Aorta (tissue), 5 donors: ENCODE data around the gene TTC29. TPM values are rescaled to one million over a fixed set of nuclear protein-coding genes. Genes with fewer than 3 reads are reported as not detected.

Source experiments
- ATAC-seq: fragments of 200-7000 bp; cut with Tn5 transposase; one replicate; pipeline ENCODE4 v1.9.1; 2022; ENCODE audit warnings: moderate library complexity; ENCODE audit not compliant: low FRiP score
- DNase-seq, 2 donors: peaks; one replicate each; pipeline ENCODE4 v3.0.0-alpha.2; 2020
- H3K27ac ChIP-seq, 2 donors: one replicate each; pipeline ENCODE4 v1.5.1; 2013; ENCODE audit warnings: low read length in 2 of 2, mild to moderate bottlenecking in 2 of 2, moderate library complexity in 2 of 2, control low read depth in 1 of 2, inconsistent platforms in 1 of 2, low read depth in 1 of 2
- H3K27me3 ChIP-seq, 2 donors: one replicate each; pipeline ENCODE4 v1.6.1; 2013; ENCODE audit warnings: control low read depth in 1 of 2, low read length in 1 of 2, mild to moderate bottlenecking in 1 of 2, moderate library complexity in 1 of 2; ENCODE audit not compliant: insufficient read depth in 2 of 2, control insufficient read depth in 1 of 2
- H3K36me3 ChIP-seq, 2 donors: one replicate each; pipeline ENCODE4 v1.6.1; 2013; ENCODE audit warnings: control low read depth in 1 of 2, low read length in 1 of 2, mild to moderate bottlenecking in 1 of 2; ENCODE audit not compliant: insufficient read depth in 2 of 2, control insufficient read depth in 1 of 2
- H3K4me1 ChIP-seq, 2 donors: one replicate each; pipeline ENCODE4 v1.6.1; 2013; ENCODE audit warnings: low read length in 2 of 2, control low read depth in 1 of 2, mild to moderate bottlenecking in 1 of 2, moderate library complexity in 1 of 2; ENCODE audit not compliant: insufficient read depth in 2 of 2, control insufficient read depth in 1 of 2
- H3K4me3 ChIP-seq, 2 donors: one replicate each; pipeline ENCODE4 v1.5.1; 2013; ENCODE audit warnings: low read length in 2 of 2, control low read depth in 1 of 2, mild to moderate bottlenecking in 1 of 2
- H3K9me3 ChIP-seq: one replicate; pipeline ENCODE4 v1.6.1; 2013; ENCODE audit warnings: mild to moderate bottlenecking, low read length; ENCODE audit not compliant: control insufficient read depth
- WGBS, 2 donors: extraction: QIAGEN DNeasy Blood & Tissue Kit; methylation state at CpG; one replicate each; pipeline ENCODE4 v1.1.7; 2013; 5-methylcytosine and 5-hydroxymethylcytosine counted together
- intact Hi-C, 2 donors: fragments of 100-400 bp; cut with DNase I; formaldehyde crosslinking; loops; one replicate each; pipeline versions ENCODE4 v1.14.2 to v1.15.0; 2022
- long read RNA-seq, 2 donors: library from polyadenylated mRNA; unstranded; transcript quantifications; one replicate each; pipeline ENCODE4 v2.0.0, GENCODE V29; 2020 to 2021
- polyA plus RNA-seq, 2 donors: library from polyadenylated mRNA; stranded (reverse); fragments of 200-250 nt; gene quantifications; one replicate each; pipeline ENCODE4 v1.2.3, GENCODE V29; 2013
- total RNA-seq, 2 donors: library from RNA; stranded (reverse); fragmentation: NEBNext Ultra II Directional; extraction: Animal tissue kit (Norgen Biotek cat#: 25700); gene quantifications; one replicate each; pipeline ENCODE4 v1.2.1, GENCODE V29; 2021
- donor health status: healthy with polysubstance abuse.
- donor health status: Bipolar disorder and iron deficiency.
- donor health status: DM: no; HTN: no; CAD: no.
- donor health status: DM: no; HTN: no; CAD: no.
- donor health status: DM: yes; HTN: yes; CAD: no.

TTC29 gene, protein sequence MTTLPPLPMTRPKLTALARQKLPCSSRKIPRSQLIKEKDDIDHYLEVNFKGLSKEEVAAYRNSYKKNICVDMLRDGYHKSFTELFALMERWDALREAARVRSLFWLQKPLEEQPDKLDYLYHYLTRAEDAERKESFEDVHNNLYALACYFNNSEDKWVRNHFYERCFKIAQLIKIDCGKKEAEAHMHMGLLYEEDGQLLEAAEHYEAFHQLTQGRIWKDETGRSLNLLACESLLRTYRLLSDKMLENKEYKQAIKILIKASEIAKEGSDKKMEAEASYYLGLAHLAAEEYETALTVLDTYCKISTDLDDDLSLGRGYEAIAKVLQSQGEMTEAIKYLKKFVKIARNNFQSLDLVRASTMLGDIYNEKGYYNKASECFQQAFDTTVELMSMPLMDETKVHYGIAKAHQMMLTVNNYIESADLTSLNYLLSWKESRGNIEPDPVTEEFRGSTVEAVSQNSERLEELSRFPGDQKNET
- not detected for total RNA-seq
- polyA plus RNA-seq: not detected
- long read RNA-seq, donor 1: 0 reads
- long read RNA-seq, donor 2: 0 reads

DNA sequence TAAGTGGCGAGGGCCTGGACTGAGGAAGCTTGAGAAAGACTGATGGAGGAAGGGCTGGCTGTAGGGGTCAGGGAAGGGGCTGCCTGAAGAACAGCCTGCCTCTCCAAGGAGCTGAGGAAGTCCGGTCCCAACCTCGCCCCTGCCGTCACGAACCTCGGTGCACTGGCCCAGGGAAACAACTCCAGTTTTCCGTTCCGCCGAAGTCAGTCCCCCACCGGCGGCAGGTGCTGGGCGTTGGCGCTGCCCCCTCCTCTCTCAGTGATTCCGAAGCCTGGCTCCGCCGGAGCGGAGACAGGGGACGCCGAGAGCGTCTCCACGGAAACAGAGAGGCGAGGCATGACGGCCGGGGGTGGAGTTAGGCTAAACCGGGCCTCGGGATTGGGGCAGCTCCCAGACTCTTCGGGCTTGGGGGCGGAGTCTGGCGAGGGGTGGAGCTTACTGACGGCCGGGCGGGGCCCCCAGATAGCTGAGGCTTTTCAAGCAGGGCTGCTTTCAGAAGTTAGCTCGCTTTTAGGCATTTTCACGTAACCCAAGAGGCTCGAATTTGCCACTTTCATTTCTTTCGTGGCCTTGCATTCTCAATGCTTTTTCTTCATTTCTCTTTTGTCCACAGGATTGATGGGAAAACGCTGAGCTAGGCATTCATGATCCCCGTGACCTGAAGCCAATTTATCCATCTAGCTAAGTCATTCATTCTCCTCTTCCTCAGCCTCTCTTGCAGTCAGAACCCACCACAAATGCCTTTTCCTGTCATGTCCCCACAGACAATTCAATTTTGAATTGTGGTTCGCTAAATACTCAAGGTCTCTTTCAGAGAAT lies at the start of gene TTC29:
Gene TTC29 (minus strand): TSS at position 309 of the 819 bp plus-strand sequence. CDS start 5,969 bp downstream, outside the sequence.
- peak within 1 kb of the TSS; percentile 6 to 22 for H3K4me3 ChIP-seq
- H3K27me3 ChIP-seq: no peaks in the 10 kb centered on the region
- peaks cover 0 to 3% of the 10 kb centered on the region in 2 donors for H3K4me1 ChIP-seq
- H3K36me3 ChIP-seq: no peaks in the 10 kb centered on the region
- no peak within 1 kb of the TSS for H3K27ac ChIP-seq
- H3K9me3 ChIP-seq: no peaks in the 10 kb centered on the region
- peak; percentile 94 to 97 for DNase-seq
- ATAC-seq: peak; percentile 96
- WGBS, 2 donors: 1% methylated on average over 39 of the region's 39 CpGs
- intact Hi-C loops: loop anchor here in 1 of 2 donors (10.0 kb wide), 1 partner anchor 149 kb away; no protein-coding TSS in a partner anchor

GRCh38 chr4:146981651-146982050 lies 36.0 kb upstream of the TTC29 start:
- 43 to 51% methylated on average over 4 of the region's 4 CpGs for WGBS, 2 donors
- Histone ChIP-seq H3K4me3 (no peak overlapping the region), H3K9me3 (peaks cover 2% of the 10 kb centered on the region), H3K27me3 (peaks cover 0 to 2% of the 10 kb centered on the region in 2 donors), H3K4me1 (no peaks in the 10 kb centered on the region), H3K27ac (no peak overlapping the region), H3K36me3 (no peaks in the 10 kb centered on the region)
- intact Hi-C loops: no loop called here
- no peak for DNase-seq
- no peak for ATAC-seq

DNA sequence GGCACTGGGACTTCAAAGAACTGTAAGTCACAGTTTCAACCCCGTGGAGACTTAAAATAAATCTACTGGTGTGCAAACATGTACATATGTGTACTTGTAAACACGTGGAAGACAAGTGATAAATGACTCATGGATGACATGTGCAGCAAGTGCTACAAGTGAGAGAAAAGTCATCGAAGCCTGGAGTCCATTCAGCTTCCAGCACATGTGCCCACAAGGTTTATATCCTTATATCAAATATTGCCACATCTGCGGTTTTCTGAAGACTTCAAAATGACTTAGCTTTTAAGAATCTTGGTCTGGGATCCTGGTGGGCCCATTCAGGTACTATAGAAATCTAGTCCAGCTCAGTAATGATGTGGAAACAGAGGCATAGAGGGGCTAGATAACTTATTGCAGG lies 33.0 kb upstream of the TTC29 start:
- no peak for ATAC-seq

DNA sequence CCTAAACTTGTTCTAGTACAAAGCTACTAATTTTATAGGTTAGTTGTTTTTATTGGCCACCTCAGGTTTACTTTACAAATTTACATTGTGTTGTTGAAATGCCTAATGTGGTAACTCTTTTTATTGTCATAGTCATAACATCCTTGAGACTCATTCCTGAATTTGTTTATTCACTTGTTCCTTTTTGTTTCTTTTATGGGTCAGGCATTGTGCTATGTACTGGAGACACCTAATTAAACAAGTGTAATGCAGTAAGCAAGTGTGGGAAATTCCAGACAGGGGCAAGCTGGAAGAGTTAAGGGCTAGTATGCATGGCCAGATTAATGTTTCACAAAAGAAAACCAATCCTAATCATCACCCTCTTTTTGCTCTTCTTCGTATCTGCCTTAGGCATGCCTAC lies 30.5 kb upstream of the TTC29 start:
- Histone ChIP-seq H3K27me3 (no peaks in the 10 kb centered on the region), H3K36me3 (no peaks in the 10 kb centered on the region), H3K9me3 (no peaks in the 10 kb centered on the region), H3K27ac (no peak overlapping the region), H3K4me1 (no peaks in the 10 kb centered on the region), H3K4me3 (no peak overlapping the region)
- intact Hi-C loops: no loop called here
- ATAC-seq (no peak), DNase-seq (no peak)
- 0 to 84% methylated on average over 1 of the region's 1 CpG for WGBS, 2 donors

More for the DNA sequence above, 33.0 kb upstream of the TTC29 start:
- H3K36me3 ChIP-seq: no peaks in the 10 kb centered on the region
- intact Hi-C loops: no loop called here
- no peak overlapping the region for H3K4me3 ChIP-seq
- H3K27ac ChIP-seq: no peak overlapping the region
- H3K9me3 ChIP-seq: no peaks in the 10 kb centered on the region
- no peaks in the 10 kb centered on the region for H3K27me3 ChIP-seq
- H3K4me1 ChIP-seq: no peaks in the 10 kb centered on the region
- no peak for DNase-seq
- WGBS, 2 donors: 46 to 58% methylated on average over 4 of the region's 4 CpGs

DNA sequence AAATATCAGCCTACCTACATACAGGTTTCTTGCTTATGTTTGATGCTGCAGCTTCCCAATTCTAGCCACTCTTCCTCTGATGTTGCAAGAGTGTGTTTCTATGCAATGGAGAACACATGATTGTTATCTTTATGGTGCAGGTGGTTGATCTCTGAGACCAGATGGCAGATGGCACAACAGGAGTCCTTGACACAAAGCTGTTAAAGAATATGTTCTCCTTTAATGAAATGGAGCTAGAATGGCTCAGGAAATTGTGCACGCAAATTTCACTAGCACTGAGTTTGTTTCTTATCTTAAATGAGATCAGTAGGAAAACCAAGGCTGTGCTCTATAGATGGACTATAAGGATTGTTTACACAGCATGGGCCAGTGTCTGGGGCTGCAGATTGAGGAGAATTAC lies 29.9 kb upstream of the TTC29 start:
- intact Hi-C loops: no loop called here
- Histone ChIP-seq H3K9me3 (no peaks in the 10 kb centered on the region), H3K27me3 (no peaks in the 10 kb centered on the region), H3K36me3 (no peaks in the 10 kb centered on the region), H3K27ac (no peak overlapping the region), H3K4me1 (no peaks in the 10 kb centered on the region), H3K4me3 (no peak overlapping the region)
- 60 to 63% methylated on average over 1 of the region's 1 CpG for WGBS, 2 donors
- ATAC-seq (no peak), DNase-seq (no peak)

- ATAC-seq (no peak), DNase-seq (no peak)
- Histone ChIP-seq H3K36me3 (no peaks in the 10 kb centered on the region), H3K9me3 (no peaks in the 10 kb centered on the region), H3K4me1 (no peaks in the 10 kb centered on the region), H3K27ac (no peak overlapping the region), H3K27me3 (no peaks in the 10 kb centered on the region), H3K4me3 (no peak overlapping the region)
- intact Hi-C loops: no loop called here
- WGBS, 2 donors: 89 to 90% methylated on average over 3 of the region's 3 CpGs
Measured at GRCh38 chr4:146975036-146975435, 29.4 kb upstream of the TTC29 start.

DNA sequence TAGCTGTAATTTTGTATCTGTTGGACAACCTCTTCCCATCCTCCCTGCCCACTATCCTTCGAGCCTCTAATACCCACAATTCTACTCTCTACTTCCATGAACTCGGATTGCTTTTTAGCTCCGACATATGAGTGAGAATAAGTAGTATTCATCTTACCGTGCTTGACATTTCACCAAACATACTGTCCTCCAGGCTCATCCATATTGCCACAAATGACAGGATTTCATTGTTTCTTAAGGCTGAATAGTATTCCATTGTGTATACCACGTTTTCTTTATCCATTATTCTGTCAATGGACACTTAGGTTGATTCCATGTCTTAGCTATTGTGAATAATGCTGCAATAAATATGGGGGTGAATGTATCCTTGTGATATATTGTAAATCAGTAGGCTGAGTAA lies 26.4 kb upstream of the TTC29 start:
- ATAC-seq: no peak
- Histone ChIP-seq H3K9me3 (peaks cover 2% of the 10 kb centered on the region), H3K4me1 (no peaks in the 10 kb centered on the region), H3K27ac (no peak overlapping the region), H3K36me3 (no peaks in the 10 kb centered on the region), H3K27me3 (no peaks in the 10 kb centered on the region), H3K4me3 (no peak overlapping the region)
- DNase-seq: no peak
- intact Hi-C loops: no loop called here
- WGBS, 2 donors: 77 to 83% methylated on average over 5 of the region's 5 CpGs

DNA sequence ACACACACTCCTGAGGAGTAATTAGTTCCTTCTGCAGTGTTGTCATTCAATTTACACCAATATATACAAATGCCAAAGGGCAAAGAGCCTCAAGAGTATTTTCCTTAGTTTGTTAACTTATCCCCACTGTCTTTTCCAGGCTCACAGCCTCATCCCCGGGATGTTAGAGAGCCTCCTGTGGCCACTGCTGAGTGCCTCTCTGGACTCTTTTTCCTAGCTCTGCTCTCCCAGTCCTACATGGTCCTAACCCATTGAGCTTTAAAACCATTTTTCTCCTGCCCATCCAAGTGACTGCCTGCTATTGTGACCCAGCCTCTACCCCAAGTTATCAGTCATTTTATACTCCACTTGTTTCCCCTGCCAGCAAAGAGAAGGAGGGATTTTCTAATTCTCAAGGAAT lies 23.5 kb upstream of the TTC29 start:
- no peak overlapping the region for H3K4me3 ChIP-seq
- no peak overlapping the region for H3K27ac ChIP-seq
- intact Hi-C loops: no loop called here
- WGBS, 2 donors: 78 to 81% methylated on average over 1 of the region's 1 CpG
- H3K4me1 ChIP-seq: no peaks in the 10 kb centered on the region
- peaks cover 4% of the 10 kb centered on the region for H3K9me3 ChIP-seq
- no peaks in the 10 kb centered on the region for H3K36me3 ChIP-seq
- ATAC-seq (no peak), DNase-seq (no peak)
- H3K27me3 ChIP-seq: no peaks in the 10 kb centered on the region
